ENCODE results near the gene BTBD18.
A peak's percentile ranks its signal among the peaks of the same experiment; 100 is the strongest.
"Not testable (repeated sequence)": the region's sequence is repeated elsewhere in the genome, so short reads cannot be mapped to it uniquely, and the experiment has no call there.

BTBD18 gene

DNA sequence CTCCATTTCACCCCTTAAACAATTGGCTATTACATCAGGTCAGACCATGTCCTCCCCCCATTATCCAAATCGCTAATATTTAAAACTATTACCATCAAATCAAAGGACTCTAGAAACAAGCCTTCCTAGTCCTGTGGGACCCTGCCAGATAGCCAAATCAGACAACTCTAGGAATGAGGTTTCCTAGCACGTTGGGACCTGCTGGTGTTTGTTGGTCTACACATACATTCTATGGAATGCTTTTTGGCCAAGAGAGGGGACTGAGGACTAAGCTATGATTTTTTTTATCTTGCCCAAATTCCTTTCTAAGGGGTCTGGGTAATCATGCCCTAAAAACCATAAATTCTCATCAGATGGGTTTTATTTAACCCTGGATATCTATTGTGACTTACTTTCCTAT, 24.4 kb downstream of the BTBD18 start:
- no peak for DNase-seq

DNA sequence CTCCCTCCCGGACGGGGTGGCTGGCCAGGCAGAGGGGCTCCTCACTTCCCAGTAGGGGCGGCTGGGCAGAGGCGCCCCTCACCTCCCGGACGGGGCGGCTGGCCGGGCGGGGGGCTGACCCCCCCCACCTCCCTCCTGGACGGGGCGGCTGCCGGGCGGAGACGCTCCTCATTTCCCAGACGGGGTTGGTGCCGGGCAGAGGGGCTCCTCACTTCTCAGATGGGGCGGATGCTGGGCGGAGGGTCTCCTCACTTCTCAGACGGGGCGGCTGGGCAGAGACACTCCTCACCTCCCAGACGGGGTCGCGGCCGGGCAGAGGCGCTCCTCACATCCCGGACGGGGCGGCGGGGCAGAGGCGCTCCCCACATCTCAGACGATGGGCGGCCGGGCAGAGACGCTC, 34.9 kb downstream of the BTBD18 start:
- DNase-seq: not testable (repeated sequence)

DNA sequence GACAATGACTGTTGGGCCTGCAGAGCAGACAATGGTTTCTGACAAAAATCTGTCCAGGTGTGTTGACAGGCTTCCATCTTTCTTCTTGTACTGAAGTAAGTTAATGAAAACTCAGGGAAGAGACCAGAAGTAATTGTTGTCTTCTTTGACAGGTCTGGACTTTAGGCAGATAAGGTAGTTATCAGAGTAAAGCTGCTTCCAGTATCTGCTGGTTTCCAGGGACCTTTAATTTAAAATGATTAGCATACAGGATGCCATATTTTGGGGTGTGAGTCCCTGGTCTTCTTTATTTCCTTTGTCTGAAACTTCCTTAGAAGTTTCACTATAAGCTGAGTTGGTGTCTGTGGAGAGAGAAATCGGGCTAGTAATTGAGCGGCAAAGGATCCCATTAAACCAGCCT, 37.8 kb downstream of the BTBD18 start:
- DNase-seq: no peak

DNA sequence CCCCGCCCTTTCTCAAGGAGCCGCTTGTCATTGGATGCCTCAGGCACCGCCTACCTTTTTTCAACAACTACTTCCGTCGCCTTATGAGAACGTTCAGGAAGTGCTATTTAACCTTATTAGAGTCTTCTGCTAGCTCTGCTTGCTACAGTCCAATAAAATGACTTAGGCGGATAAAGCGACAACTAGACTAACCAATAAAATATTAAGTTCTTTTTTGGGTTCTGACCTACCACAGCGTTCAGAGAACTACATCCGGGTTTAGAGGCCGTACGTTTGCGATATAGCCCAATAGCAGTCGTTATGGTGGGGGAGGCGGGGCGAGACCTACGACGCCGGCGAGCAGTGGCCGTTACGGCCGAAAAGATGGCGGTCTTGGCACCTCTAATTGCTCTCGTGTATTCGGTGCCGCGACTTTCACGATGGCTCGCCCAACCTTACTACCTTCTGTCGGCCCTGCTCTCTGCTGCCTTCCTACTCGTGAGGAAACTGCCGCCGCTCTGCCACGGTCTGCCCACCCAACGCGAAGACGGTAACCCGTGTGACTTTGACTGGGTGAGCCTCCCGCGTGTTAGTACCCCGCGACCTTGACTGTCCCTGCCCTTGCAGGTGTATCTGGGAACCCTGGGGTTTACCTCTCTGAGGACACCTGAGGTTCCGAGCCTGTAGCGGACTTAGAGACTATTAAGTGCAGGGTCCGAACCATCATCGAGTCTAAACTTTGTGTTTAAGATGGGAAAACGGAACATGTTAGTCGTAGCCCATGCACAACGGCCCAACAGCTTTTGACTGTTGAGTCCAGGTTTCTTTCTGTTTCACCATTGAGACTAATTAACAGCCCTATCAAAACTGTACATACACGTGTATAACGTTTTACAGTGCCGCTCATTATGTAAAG, 39.1 kb downstream of the BTBD18 start, which contains the start of gene TMX2:
TMX2 (plus strand) TSS at position 338 of the 895 bp plus-strand sequence; CDS start at position 364, 26 bp downstream.
- peak; percentile 100 for DNase-seq

- DNase-seq: peak; percentile 65
Measured at GRCh38 chr11:57711414-57712255, 40.0 kb downstream of the BTBD18 start, which contains the start of gene MED19. Gene MED19, minus strand, starts transcription at chr11:57712215. Its CDS starts 36 bp downstream, at chr11:57712179.

- DNase-seq: peak; percentile 36
Measured at GRCh38 chr11:57709802-57710367, 41.7 kb downstream of the BTBD18 start.

DNA sequence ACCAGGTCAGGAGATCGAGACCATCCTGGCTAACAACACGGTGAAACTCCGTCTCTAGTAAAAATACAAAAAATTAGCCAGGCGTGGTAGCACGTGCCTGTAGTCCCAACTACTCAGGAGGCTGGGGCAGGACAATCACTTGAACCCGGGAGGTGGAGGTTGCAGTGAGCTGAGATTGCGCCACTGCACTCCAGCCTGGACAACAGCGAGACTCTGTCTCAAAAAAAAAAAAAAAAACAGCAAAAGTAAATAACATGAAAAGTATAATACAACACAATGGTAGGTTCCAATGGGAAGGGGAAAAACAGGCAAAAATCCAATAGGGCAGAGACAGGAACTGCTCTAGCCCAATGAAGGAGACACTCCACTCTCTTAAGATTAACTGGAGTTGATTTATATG, 46.2 kb downstream of the BTBD18 start:
- DNase-seq: not testable (repeated sequence)

DNA sequence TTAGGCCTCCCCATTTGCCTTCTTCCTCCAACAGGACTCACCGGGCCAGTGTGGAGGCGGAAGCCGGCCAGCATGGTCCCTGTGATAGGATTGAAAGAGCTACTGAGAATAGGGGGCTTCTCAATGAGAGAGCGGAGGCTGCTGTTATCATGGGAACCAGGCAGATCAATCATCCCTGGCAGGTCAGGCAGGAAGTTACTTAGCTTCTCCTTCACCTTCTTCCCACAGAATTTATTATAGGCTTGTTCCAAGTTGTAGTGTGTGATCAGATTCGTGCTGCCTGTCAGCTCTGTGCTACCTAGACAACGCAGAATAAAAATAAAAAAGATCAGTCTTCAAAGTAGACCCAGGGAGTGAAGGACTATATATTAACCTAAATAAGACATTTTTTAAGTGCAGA, 46.7 kb downstream of the BTBD18 start:
- DNase-seq: no peak

DNA sequence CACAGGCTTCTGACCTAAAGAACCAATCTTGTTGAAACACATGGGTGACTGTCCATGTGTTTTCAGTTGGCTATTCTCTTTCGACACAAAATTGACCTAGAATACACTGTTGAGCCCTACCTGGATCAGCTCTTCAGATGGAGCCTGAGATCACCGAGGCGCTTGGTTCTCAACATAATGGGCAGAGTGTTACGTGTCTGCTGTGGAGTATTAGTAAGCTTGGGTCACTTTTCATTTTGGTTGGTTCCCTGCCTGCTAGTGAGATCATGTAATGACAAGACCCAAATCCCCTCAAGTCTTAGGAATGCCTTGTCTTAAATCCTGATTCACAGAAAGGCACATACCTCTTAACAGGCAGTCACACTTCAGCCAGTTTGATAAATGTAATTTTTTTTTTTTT, 48.3 kb downstream of the BTBD18 start:
- DNase-seq: no peak

DNA sequence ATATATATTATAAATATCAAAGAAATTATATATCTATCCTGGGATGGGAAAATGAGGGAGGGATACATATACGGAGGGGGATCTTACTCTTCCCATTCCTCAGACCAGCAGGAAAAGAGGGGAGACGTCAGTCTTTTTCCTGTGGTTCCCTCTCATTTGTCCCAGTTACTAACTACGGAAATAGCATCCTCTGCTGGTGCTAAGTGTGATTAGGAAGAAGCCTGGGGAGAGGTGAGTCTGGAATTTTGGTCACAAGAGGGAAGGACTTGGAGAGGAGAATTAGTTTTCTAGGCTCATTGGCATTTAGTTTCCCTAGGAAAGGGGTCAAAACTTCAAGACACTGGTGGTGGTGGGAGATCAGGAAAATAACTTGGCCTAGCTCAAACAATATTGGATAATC, 51.2 kb downstream of the BTBD18 start:
- no peak for DNase-seq

GRCh38 chr11:57699813-57700212, 51.8 kb downstream of the BTBD18 start:
- no peak for DNase-seq

GRCh38 chr11:57698843-57699365, 52.7 kb downstream of the BTBD18 start:
- DNase-seq: no peak
